Activated T-cell treated with anti-CD3 and anti-CD28 coated beads for 24 hours (primary cell): ENCODE data around the gene ZNF418.
"Not testable (repeated sequence)": the region's sequence is repeated elsewhere in the genome, so short reads cannot be mapped to it uniquely, and the experiment has no call there.

Source experiments
- DNase-seq: peaks from one replicate; pipeline ENCODE4 v3.0.0-alpha.2; 2020; ENCODE audit warnings: low read depth

The ZNF418 gene

DNA sequence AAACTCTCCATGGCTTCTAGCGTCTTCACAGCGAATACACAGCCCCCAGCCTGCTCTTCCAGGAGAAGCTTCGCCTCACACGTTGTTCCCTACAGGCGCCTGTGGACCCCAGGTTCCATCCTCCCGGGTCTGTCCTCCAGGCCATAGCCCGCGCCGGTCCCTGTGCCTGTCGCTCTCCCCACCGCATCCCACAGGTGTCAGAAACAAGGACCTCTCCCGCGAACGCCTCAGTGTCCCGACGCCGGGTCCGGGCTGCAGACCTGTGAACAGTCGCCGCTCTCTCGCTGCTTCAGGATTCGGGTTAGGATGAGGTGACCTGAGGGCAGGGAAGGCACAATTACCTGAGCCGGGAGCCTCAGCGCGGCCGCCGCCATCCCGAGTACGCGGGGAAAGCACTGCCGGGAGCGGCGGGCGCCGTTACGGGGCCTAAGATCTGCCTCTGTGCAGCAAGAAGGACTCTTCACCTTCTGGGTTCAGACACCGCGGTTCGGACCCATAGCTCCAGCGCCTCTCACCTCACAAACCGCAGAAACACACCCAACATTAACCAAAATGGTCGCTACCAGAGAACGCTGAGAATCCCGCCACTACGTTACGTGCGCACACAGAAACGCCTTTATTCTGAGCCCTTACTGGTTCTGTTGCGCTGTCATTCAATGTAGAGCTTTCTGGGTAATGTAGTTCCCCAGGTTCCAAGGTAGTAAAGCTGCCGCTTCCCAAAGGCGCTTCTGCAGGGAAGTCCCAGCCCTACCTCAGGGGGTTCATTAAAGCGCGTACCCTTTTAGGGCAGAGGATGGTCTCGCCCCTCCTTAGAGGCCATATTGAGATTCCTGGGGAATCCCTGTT lies at the start of gene ZNF418:
Gene ZNF418, minus strand, starts transcription at position 583 of the 846 bp plus-strand sequence. CDS start 1,580 bp downstream, outside the sequence.
- peak; percentile 23 for DNase-seq

DNA sequence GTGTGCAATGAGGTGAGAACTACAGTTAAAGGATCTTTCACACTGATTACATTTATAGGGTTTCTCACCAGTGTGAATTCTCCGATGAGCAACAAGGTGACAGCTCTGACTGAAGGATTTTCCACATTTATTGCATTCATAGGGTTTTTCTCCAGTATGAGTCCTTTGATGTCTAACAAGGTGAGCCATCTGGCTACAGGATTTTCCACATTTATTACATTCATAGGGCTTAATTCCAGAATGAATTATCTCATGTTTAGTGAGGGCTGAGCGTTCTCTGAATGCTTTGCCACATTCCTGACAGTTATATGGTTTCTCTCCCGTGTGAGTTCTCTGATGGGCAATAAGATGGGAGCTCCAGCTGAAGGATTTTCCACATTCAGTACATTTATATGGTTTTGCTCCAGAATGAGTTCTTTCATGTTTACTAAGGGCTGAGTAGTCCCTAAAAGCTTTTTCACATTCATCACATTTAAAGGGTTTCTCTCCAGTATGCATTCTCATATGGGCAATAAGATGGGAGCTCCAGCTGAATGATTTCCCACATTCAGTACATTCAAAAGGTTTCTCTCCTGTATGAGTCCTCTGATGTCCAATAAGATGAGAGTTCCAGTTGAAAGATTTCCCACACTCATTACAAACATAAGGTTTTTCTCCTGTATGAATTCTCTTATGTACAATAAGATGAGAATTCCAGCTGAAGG lies 43.5 kb upstream of the ZNF418 start:
- no peak for DNase-seq

DNA sequence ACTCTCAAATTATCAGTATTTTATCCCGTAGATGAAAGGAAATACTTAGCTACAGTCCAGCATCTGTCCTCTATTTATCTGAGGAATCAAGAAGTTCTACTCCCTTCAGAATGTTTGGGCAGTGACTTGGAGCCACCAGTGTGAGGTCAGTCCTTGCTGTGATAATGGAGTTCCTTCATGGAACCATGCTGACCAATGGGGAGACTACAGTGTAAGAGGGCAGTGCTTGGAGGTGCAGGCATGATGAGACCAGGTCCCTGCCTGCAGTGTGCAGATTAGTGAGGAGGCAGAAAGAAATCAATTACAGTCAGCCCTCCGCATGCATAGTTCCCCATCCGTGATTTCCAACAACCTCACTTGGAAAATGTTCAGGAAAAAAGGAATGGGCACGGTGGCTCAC lies 39.2 kb upstream of the ZNF418 start, which contains the start of gene C19orf18:
Gene C19orf18, minus strand, starts transcription at position 101 of the 400 bp plus-strand sequence. CDS start 102 bp downstream, outside the sequence.
- DNase-seq, result no peak

DNA sequence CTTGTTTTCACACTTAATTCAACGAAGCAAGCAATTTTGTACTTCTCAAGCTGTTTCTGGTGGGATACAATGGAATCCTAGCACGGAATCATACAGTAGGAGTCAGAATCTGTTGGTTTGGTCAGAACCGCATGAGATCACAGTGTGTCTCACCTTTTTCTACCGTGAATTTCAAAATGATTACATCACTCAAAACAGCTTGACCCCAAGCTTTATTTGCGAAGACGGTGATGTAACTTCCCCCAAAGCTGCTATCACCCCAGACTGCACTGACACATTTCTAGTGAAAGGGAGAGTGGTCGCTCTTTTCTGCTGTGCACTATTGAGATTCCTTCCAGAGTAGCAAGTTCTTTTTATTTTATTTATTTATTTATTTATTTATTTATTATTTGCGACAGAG lies 29.6 kb upstream of the ZNF418 start:
- DNase-seq, result no peak

DNA sequence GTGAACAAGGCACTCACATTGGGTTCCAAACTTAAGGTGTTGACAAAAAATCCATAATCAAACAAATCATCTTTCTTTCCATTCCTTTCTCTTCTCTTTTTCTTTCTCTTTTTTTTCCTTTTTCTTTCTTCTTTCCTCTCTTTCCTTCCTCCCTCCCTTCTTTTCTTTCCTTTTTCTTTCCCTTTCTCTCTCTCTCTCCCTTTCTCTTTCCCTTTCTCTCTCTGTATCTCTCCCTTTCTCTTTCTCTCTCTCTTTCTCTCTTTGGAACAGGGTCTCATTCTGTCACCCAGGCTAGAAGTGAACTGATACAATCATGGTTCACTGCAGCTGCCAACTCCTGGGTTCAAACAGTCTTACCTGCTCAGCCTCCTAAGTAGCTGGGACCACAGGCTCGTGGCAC lies 26.6 kb upstream of the ZNF418 start:
- DNase-seq, result no peak

DNA sequence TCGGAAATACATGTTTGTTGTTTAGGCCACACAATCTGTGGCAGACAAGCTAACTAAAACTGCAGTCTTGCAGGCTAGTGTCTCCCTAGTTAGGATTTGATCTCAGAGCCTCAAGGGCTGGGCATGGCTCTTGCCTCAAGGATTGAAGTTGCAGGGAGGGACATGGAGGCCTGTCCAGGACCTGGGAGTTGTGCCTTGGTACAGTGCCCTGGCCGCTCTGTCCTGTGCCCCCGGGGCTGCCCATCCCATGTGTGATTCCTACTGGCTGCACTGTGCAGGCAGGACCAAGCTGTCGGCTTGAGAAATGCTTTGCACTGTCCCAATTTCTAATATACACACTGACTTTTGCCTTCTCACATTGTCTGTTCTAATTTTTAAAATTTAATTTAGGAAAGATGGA lies 19.8 kb upstream of the ZNF418 start:
- no peak for DNase-seq

DNA sequence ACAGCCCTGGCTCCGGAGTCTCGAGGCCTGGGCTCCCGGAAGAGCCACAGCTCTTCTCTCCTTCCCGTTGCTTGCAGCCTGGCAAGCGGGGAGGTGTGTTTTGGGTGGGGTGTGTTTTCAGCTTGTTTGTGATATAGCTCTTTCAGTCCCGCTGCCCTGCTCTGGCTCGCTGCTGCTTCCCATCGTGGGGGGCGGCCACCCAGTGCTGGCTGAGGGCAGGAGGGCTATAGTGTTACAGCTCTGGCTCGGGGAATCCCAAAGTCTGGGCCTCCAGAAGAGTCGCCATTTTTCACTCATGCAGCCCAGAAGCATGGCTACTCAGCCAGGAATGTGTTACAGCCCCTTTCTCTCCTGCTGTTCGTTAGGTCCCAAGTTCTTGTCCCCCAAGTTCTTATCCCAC lies 14.5 kb upstream of the ZNF418 start:
- no peak for DNase-seq

DNA sequence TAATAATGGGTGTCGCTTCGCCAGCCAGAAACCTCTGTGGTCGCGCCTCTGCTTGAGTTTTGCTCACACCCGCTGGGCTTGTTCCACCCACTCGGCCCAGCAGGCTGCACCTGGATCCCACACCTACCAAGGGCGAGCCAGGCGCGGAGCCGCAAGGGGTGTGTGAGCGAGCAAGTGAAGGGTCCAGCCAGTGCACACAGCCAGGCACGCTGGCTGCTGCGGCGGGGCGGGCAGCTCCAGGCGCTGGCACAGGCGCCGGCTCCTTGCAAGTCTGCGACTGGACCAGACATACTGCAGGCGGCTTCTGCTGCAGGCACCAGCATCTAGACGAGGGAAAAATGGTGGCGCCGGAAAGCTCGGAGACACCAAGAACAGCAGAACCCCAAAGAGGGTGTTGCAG lies 14.1 kb upstream of the ZNF418 start:
- no peak for DNase-seq

DNA sequence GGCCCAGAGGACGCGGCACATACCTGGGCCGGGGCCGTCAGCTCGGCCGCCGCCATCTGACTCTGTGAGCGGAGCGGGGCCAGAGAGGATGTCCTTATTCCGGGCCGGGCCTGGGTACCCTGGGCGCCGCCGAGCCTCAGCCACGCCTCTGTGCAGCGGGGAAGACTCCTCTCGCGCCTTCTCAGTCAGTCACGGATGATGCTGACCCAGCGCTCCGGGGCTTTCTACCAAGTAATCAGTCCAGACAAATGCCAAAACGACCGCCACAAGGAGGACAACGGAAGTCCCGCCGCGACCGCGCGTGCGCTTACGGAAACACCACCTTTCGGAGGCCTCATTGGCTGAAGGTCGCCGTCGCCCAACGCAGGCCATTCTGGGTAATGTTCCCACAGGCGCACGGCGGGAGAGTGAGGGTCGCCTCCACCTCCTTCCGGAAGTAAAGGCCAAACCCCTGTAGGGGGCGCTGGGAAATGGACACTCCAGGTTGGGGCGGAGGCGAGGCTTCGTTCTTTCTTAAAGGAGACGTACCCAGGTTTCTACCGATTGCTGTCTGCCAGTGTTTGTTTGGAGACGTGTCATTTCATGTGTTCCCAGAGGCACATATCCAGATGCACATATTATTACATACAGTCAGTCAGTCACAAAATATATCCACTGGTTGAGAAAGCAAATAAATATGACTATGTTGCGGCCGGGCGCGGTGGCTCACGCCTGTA lies 12.4 kb upstream of the ZNF418 start, which contains the start of gene ZNF256:
Gene ZNF256, minus strand, starts transcription at position 288 of the 716 bp plus-strand sequence. Its CDS starts 232 bp downstream, at position 56.
- peak; percentile 92 for DNase-seq

DNA sequence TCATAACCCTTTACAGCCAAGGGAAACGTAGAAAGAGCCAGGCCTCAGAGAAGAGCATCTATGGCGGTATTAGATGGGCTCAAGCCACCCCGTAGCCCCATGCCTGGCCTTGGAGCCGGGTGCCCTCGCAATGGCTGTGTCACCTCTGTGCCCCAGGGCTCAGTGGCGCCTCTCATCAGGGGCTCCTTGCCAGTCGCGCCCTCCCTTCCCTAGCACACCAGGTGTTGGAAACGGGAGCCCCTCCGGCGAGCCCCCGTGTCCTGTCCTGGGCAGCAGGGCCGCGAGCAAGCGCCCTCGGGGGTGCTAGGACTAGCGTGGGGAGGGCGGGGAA lies 11.9 kb upstream of the ZNF418 start:
- DNase-seq, result no peak

DNA sequence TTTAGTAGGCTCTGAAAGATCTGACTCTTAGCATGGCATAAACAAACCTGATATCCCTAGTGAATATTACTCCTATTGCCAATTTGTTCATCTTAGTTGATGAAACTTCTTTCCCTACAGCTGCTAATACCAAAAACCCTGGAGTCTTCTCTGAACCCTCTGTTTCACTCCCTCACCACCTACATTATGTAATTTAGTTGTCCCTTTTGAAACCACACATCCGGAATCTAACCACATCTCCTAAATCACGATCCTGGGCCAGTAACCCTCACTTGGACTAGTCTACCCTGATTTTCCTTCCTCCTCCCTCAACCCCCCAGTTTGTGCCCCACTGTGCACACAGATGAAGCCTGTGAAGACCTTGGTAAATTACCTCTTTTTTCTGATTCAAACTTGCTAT lies 11.1 kb upstream of the ZNF418 start:
- no peak for DNase-seq

DNA sequence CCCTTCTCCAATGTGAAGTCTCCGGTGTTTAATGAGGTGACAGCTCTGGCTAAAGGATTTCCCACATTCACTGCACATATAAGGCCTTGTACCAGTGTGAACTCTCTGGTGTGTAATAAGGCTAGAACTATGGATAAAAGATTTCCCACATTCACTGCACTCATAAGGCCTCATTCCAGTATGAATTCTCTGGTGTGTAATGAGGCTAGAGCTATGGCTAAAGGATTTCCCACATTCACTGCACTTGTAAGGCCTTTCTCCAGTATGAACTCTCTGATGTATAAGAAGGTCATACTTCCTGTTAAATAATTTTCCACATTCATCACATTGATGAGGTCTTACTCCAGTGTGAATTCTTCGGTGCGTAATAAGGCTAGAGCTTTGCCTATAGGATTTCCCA lies 6.4 kb upstream of the ZNF418 start:
- DNase-seq, result no peak

DNA sequence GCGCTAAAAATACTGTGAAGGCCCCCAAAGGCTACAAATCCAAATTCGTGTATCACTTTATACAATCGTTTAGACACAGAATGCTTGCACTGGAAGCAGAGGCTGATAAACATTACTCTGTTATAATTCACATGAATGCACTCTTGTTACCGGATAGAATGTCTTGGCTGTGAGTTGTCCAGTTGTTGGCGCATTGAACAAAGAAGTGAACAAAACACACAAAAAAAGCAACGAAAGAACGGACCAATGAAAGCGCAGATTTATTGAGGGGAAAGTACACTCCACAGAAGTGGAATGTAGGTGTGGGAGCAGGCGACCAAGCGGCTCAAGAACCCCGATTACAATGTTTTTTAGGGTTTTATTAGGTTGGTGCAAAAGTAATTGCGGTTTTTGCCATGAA lies 529 bp upstream of the ZNF418 start:
- no peak for DNase-seq

DNA sequence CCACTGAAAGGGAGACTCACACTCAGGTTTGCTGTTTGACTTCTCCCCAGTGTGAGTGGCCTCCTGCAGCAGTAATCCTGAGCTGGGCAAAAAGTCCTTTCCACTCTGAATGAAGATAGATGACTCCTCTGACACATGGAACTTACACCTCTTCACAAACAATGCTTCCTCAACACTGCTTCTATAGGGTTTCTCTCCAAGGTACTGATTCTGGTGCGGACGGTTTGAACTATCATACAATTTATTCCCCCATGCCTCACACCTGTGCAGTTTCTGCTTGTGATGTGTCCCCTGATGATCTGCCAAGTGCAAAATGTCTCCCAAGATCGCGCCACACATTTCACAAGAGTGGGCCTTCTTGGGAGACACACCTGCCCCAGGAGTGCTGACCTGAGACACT lies 7.6 kb downstream of the ZNF418 start:
- DNase-seq, result no peak

DNA sequence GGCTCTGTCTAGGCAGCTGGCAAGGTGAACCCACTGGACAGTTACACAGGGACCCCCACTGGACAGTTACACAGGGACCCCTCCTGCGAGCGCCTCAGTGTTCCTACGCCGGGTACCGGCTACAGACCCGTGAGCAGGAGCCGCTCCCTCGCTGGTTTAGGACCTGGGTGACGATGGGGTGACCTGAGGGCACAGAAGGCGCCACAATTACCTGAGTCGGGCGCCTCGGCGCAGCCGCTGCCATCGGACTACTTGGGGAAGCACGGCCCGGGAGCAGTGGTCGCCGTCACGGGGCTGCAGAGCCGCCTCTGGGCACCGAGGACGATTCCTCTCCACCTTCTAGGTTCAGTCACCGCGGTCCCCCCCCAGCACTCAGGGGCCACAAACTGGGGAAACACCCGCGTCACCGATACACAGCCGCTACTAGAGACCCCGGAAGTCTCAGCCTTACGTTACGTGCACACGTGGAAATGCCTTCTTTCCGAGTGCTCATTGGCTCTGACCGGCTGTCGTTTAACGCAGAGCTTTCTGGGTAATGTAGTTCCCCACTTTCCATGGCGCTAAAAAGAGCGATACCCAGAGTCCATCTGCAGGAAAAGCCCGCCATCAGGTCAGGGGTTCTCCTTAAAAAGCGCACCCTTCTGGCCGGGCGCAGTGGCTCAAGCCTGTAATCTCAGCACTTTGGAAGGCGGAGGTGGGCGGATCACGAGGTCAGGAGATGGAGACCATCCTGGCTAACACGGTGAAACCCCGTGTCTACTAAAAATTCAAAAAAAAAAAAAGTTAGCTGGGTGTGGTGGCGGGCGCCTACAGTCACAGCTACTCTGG lies 18.8 kb downstream of the ZNF418 start, which contains the start of gene ZNF417:
Gene ZNF417, minus strand, starts transcription at position 425 of the 828 bp plus-strand sequence. Its CDS starts 181 bp downstream, at position 244.
- DNase-seq, result peak; percentile 79

DNA sequence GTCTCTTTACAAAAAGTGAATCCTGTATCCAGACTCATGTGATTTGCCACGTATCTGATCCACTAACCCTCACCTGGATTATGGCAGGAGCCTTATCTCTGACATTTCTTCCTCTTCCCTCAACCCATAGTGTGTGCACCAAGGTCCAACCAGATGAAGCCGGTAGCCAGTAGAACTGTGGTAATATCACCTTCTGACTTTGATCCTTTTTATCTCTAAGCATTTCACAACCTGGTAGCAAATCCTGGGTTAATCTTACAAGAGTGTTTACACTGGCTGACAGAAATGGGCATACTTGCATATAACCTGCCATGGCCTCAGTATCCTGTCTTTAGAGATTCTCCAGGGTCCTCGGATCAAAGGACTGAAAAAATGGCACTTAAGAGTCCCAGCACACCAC lies 20.7 kb downstream of the ZNF418 start:
- DNase-seq, result no peak

DNA sequence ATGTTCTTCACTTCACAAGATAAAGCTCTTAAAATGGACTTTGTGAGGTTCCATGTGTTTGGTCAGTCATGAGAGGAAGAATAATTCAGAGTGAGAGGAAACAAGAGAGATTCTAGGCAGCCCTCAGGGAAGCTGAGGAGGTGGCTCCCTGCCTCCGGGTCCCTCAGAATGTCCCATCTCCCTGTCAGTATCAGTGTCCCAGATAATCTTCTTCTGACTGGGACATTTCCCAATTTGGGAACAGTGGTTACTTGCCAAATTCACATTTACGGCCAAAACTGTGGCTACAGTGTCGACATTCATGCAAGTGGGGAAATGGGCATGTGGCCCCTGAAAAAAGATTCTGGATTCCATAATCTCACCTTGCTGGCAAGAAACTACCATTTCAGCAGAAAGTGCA lies 27.8 kb downstream of the ZNF418 start:
- no peak for DNase-seq

DNA sequence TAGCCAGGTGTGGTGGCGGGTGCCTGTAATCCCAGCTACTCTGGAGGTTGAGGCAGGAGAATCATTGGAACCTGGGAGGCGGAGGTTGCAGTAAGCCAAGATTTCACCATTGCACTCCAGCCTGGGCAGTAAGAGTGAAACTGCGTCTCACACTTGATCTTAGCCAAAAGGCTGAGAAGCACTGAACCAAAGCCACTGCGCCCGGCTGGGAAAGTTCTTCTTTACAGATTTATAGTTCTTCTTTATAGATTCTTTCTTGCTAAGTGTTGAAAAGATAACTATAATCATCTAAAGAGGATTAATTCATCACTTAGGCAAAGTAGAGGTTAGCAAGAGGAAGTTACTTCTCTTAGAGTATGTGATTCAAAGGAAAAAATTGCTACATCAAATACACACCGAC lies 29.9 kb downstream of the ZNF418 start:
- DNase-seq, result no peak

DNA sequence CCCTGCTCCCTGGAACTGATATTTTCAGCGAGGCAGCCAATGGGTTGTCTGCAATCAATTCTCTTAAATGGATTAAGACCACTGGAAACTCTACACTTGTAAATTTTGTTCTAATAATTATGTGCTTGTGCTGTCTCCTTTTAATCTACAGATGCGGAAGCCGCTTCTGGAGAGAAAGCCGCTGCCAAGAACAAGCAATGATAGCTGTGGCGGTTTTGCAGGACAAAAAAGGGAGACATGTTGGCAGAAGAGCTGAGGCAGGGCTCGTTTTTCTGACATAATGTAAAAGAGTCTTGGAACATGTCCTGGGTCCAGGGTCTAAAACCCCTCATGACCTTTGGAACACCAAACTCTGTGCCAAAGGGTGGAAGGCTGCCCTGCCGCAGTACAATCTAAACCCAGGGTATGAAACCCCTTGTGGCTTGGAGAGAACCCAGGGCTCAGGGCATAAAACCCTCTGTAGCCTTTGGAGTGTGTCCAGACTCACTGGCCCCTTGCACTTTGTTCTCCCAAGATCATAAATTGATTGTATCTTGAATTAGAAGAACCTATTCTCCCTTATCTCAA lies 31.5 kb downstream of the ZNF418 start:
- no peak for DNase-seq

DNA sequence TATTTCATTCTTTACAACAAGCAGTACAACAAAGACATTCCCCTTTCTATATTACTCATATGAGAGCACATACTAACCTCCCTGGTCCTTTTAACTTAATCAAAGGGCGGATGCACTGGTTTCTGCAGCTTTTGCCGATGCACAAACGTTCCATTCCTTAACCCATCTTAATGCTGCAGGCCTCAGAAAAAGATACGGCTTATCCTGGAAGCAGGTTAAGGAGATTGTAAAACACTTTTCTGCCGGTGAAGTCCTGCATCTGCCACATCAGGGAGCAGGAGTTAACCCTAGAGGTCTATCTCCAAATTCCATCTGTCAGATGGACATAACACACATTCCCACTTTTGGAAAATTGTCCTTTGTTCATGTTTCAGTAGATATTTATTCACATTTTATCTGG lies 34.9 kb downstream of the ZNF418 start:
- DNase-seq, result no peak

DNA sequence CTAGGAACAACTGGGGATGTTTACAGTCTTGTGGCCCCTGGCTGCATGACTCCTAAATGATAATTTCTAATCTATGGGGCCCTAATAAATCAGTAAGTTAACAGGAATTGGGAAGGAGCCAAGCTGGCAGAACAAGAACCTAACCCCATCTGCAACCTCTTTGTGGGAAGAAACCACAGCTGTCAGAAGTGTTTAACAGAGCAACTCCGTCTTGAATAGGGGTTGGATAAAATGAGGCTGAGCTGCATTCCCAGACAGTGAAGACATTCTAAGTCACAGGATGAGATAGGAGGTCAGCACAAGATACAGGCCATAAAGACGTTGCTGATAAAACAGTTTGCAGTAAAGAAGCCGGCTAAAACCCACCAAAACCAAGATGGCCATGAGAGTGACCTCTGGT lies 44.5 kb downstream of the ZNF418 start:
- not testable (repeated sequence) for DNase-seq
